Parathyroid adenoma (tissue), 2 donors: ENCODE measurements around the gene PLAAT2.

Source experiments
- H2AFZ ChIP-seq: fragments of 300-600 bp; sonication (generic); one replicate; pipeline ENCODE4 v1.7.0; 2017; ENCODE audit warnings: antibody characterized with exemption, mild to moderate bottlenecking
- H3K27ac ChIP-seq: fragments of 300-600 bp; sonication (generic); one replicate; pipeline ENCODE4 v1.7.0; 2017
- H3K27me3 ChIP-seq: fragments of 300-600 bp; sonication (generic); one replicate; pipeline ENCODE4 v1.7.0; 2017; ENCODE audit warnings: low read length; ENCODE audit not compliant: control insufficient read depth, insufficient read depth
- H3K36me3 ChIP-seq: fragments of 300-600 bp; sonication (generic); one replicate; pipeline ENCODE4 v1.7.0; 2017; ENCODE audit warnings: low read length; ENCODE audit not compliant: control insufficient read depth, insufficient read depth
- H3K4me1 ChIP-seq: fragments of 300-600 bp; sonication (generic); one replicate; pipeline ENCODE4 v1.7.0; 2017; ENCODE audit warnings: control low read depth
- H3K4me2 ChIP-seq: fragments of 300-600 bp; sonication (generic); one replicate; pipeline ENCODE4 v1.7.0; 2017; ENCODE audit warnings: low read length
- H3K4me3 ChIP-seq: fragments of 300-600 bp; sonication (generic); one replicate; pipeline ENCODE4 v1.7.0; 2017; ENCODE audit warnings: low read depth, low read length
- H3K79me2 ChIP-seq: fragments of 300-600 bp; sonication (generic); one replicate; pipeline ENCODE4 v1.7.0; 2017; ENCODE audit warnings: control low read depth
- H3K9ac ChIP-seq: fragments of 300-600 bp; sonication (generic); one replicate; pipeline ENCODE4 v1.7.0; 2017; ENCODE audit warnings: mild to moderate bottlenecking
- H3K9me3 ChIP-seq: fragments of 300-600 bp; sonication (generic); one replicate; pipeline ENCODE4 v1.7.0; 2017; ENCODE audit warnings: low read length; ENCODE audit not compliant: control insufficient read depth
- CTCF ChIP-seq: fragments of 300-600 bp; sonication (generic); IDR thresholded peaks from one replicate; pipeline ENCODE4 v1.7.0; 2017; ENCODE audit warnings: antibody characterized with exemption, mild to moderate bottlenecking
- donor health status: primary hyperparathyroidism.

The PLAAT2 gene

GRCh38 chr11:63558459-63559157 lies 4.6 kb downstream of the PLAAT2 start:
- Histone ChIP-seq H3K27me3 (no peaks in the 10 kb centered on the region), H3K4me2 (no peak overlapping the region), H3K79me2 (no peaks in the 10 kb centered on the region), H3K9me3 (no peaks in the 10 kb centered on the region), H3K4me1 (no peaks in the 10 kb centered on the region), H3K27ac (no peak overlapping the region), H3K36me3 (no peaks in the 10 kb centered on the region), H3K4me3 (no peak overlapping the region), H2AFZ (no peak overlapping the region), H3K9ac (no peak overlapping the region)
- TF ChIP-seq CTCF, result no peak

- Histone ChIP-seq H3K9me3 (no peaks in the 10 kb centered on the region), H3K4me2 (no peak overlapping the region), H3K27ac (no peak overlapping the region), H3K36me3 (no peaks in the 10 kb centered on the region), H3K9ac (no peak overlapping the region), H3K27me3 (no peaks in the 10 kb centered on the region), H3K4me1 (no peaks in the 10 kb centered on the region), H3K4me3 (no peak overlapping the region), H2AFZ (no peak overlapping the region), H3K79me2 (no peaks in the 10 kb centered on the region)
- TF ChIP-seq CTCF, result no peak
Measured at GRCh38 chr11:63557570-63557969, 5.6 kb downstream of the PLAAT2 start.

- Histone ChIP-seq H3K4me2 (no peak overlapping the region), H3K4me1 (no peaks in the 10 kb centered on the region), H3K36me3 (no peaks in the 10 kb centered on the region), H3K79me2 (no peaks in the 10 kb centered on the region), H3K4me3 (no peak overlapping the region), H3K27me3 (no peaks in the 10 kb centered on the region), H2AFZ (no peak overlapping the region), H3K27ac (no peak overlapping the region), H3K9ac (no peak overlapping the region), H3K9me3 (no peaks in the 10 kb centered on the region)
- no peak for TF ChIP-seq CTCF
Measured at GRCh38 chr11:63556404-63557013, 6.7 kb downstream of the PLAAT2 start.

GRCh38 chr11:63554877-63555223 lies 8.3 kb downstream of the PLAAT2 start:
- Histone ChIP-seq H3K9me3 (no peaks in the 10 kb centered on the region), H3K9ac (no peak overlapping the region), H3K27me3 (no peaks in the 10 kb centered on the region), H3K36me3 (no peaks in the 10 kb centered on the region), H3K4me3 (no peak overlapping the region), H2AFZ (no peak overlapping the region), H3K4me1 (no peaks in the 10 kb centered on the region), H3K27ac (no peak overlapping the region), H3K79me2 (no peaks in the 10 kb centered on the region), H3K4me2 (no peak overlapping the region)
- no peak for TF ChIP-seq CTCF

- H3K9ac ChIP-seq, result no peak overlapping the region
- no peaks in the 10 kb centered on the region for H3K4me1 ChIP-seq
- no peaks in the 10 kb centered on the region for H3K9me3 ChIP-seq
- no peak for TF ChIP-seq CTCF
- no peak overlapping the region for H3K27ac ChIP-seq
- no peak overlapping the region for H2AFZ ChIP-seq
- H3K36me3 ChIP-seq, result no peaks in the 10 kb centered on the region
- H3K27me3 ChIP-seq, result no peaks in the 10 kb centered on the region
- no peak overlapping the region for H3K4me2 ChIP-seq
- no peaks in the 10 kb centered on the region for H3K79me2 ChIP-seq
- H3K4me3 ChIP-seq, result no peak overlapping the region
Measured at GRCh38 chr11:63553759-63554158, 9.4 kb downstream of the PLAAT2 start.
